Measurements from ENCODE around the gene MUC5AC.

Gene MUC5AC

DNA sequence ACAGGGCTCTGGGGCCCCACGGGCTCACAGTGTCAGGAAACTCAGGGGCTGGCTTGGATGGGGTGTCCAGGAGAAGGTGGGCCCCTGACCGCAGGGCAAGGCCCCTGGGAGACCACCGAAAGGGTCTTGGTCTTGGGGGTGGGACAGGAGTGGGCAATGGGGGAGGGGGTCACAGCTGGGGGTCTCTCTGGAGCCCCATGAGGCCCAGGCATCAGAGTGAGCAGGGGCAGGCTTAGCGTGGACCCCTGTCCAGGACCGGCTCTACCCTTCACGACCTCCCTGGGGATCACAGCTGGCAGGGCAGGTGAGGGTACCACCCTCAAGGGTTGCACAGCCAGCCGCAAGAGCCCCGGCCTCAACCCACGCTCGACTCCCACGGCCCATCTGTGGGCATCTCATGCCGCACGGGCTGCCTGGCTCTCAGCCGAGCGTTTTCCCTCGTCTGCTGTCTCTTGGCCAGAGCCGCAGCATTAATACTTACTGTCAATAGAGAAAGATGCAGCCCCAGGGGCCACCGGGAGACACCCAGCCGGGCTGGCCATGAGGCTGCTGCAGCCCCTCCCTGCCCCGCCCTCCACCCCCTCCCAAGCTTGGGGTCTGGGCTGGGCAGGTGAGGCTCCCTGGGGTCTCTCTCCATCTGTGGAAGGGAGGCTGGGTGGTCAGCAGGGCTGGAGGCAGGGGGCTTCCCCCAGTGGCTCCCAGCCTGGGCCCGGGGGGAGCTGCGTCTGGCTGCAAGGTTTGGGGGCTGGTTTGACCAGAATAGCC is 65.8 kb downstream of the MUC5AC start:
- no peak for DNase-seq

DNA sequence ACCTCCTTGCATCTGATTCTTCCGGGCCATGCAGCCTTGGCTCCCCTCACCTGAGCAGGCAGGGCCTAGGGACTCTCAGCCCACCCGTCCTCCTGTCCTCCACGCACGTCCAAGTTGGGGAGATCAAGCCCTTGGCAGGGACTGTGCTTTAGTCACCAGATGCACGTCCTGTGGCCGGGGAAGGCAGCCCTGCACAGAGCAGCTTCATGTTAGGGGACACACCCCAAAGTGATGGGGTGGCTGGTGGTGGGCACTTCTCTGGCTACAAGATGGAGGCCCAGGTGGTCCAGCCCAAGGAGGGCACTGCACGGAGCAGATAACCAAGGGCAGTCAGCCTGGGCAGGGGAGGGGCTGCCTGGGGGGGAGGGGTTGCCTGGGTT is 66.3 kb downstream of the MUC5AC start:
- no peak for DNase-seq

DNA sequence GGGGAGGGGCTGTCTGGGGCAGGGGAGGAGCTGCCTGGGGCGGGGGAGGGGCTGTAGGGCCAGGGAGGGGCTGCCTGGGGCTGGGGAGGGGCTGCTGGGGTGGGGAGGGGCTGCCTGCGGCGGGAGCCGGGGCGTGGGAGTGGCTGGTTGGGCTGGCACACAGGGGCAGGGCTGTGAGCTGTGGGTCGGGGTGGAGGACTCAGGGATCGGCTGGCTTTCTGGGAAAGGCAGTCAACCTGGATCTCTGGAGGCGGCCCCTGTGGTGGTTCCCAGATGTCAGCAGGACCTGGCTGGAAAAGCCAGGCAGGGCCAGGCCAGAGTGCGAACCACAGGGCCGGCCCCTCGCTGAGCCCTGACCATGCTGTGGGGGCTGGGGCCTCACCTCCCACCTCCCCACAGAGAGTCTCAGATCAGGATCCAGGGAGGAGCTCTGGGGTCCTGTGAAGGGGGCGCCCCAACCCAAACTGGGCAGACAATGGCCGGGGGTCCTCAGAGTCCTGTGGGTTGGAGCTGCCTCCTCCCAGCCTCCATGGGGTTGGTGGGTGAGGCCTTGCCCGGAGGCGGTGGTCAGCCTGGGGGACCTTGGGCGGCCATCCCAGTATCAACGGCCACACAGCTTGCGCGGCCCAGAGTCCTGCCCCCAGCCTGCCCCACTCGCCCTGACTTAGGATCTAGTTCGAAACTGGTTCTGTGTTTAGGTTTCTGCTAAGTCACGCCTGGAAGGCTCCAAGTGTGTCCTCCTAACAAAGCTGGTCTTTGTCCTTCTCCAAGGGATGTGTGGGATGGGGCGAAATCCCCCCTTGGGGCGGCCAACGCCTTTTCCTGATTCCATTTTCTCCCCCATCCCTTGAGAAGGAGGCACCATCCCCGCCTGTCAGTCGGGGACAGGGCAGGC is 67.0 kb downstream of the MUC5AC start:
- no peak for DNase-seq

DNA sequence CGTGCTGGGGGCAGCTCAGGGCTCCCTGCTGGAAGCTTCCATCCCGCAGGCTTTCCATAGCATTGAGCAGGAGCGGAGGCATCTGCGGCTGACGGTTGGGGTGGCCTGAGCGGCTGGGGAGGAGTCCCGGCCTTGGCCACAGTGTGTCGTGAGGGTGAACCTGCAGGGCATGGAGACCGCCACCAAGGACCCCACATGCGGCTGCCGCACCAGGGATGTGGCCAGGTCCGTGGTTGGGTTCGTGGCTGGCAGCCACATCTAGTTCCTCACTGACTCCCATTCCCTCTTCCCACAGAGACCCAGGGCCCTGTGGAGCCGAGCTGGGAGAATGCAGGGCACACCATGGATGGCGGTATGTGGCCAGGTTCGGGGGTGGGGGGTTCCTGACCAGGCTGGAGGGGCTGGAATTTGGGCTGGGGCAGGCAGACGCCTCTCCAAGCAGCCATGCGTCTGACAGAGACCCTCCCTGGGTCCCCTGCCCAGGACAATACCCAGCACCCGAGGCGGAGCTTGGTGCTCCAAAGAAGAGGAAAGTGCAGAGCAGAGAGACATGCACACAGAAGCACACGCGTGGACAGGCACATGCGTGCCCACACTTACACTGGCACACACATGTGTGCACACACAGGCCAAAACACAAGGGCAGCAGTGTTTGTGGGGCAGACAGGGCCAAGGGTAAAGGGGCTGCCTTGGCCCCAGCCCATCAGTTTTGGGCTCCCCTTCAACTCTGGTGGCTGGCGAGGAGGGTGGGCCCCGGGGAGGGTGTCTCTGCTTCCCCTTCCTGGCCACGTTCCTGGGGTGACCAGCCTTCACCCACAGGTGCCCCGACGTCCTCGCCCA is 67.9 kb downstream of the MUC5AC start:
- no peak for DNase-seq

DNA sequence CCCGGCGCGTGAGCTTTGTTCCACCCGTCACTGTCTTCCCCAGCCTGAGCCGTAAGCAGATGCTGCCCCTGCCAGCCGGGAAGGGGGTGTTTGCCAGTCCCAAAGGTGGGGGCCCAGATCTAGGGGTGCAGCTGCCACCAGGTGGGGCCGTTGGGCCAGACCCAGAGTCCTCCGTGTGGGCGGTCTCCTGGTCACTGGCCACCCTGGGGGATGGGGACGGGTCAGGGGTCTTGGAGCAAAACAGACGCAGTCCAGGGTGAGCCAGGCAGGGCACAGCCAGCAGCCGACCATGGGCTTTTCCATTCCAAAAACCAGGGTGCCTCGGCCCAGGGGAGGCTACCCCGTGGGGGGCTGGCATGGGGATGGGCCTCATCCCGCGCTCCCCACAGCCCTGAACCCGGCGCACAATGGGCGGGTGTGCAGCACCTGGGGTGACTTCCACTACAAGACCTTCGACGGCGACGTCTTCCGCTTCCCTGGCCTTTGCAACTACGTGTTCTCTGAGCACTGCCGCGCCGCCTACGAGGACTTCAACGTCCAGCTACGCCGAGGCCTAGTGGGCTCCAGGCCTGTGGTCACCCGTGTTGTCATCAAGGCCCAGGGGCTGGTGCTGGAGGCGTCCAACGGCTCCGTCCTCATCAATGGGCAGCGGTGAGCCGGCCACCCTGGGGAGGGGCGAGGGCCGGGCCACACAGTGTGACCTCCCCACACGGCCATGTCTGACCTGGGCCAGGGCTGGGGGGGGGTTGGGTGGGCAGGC is 68.7 kb downstream of the MUC5AC start:
- DNase-seq: no peak

DNA sequence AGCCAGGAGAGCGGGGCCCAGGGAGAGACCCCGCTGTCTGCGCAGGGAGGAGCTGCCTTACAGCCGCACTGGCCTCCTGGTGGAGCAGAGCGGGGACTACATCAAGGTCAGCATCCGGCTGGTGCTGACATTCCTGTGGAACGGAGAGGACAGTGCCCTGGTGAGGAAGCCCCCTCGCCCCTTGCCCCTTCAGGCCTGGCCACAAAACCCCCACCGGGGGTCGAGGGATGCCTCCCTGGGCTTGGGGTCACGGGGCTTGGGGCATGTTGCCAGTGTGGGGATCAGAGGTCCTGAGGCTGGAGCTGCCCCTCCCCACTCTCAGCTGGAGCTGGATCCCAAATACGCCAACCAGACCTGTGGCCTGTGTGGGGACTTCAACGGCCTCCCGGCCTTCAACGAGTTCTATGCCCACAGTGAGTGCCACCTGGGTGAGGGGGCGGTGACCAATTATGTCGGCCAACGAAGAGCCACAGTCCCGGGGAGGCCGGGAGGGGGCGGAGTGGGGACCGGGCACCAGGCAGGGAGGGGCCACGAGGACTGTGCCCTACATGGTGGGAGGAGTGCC is 69.3 kb downstream of the MUC5AC start:
- no peak for DNase-seq

DNA sequence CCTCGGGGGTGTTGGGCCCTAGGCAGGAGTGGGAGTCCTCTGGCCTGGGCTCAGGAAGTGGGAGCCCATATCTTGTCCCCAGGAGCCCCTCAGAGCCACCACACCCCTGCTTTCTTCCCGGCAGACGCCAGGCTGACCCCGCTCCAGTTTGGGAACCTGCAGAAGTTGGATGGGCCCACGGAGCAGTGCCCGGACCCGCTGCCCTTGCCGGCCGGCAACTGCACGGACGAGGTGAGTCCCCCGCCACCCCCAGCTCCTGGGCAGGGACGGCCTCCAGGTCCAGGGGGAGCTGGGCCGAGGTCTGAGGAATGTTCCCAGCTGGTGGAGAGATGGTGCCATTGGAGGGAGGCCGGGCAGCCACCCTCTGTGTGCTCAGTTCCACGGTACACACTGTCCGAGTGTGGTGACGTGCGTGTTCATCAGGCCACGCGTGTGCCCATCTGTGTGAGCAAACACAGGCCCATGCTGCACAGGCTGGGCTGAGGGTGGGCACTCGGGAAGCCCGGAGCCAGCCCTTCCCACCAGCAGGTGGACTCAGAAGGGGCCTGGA is 69.9 kb downstream of the MUC5AC start:
- no peak for DNase-seq

DNA sequence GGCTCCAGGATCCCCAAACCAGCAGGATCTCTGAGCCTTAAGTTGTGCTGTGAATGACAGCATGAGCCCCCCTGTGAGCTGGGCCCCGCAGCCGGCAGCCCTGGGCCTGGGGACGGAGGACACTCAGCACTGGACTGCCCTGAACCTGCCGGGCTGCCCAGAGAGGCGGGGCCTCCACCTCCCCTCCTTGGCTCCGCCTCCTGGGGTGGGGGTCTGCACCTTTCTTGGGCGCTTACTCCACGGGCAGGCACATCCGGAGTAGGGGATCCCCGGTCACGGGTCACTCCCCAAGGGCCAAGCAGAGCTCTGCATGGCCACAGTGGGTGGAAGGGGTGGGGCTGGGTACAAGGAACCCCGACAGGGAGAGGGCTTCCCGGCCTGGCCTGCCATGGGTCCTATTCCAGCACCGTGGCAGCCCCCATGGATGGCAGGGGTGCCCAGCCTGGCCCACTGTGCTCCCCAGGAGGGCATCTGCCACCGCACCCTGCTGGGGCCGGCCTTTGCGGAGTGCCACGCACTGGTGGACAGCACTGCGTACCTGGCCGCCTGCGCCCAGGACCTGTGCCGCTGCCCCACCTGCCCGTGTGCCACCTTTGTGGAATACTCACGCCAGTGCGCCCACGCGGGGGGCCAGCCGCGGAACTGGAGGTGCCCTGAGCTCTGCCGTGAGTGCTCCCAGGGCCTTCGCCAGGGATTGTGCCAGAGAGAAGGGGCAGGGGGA is 70.5 kb downstream of the MUC5AC start:
- DNase-seq: no peak

DNA sequence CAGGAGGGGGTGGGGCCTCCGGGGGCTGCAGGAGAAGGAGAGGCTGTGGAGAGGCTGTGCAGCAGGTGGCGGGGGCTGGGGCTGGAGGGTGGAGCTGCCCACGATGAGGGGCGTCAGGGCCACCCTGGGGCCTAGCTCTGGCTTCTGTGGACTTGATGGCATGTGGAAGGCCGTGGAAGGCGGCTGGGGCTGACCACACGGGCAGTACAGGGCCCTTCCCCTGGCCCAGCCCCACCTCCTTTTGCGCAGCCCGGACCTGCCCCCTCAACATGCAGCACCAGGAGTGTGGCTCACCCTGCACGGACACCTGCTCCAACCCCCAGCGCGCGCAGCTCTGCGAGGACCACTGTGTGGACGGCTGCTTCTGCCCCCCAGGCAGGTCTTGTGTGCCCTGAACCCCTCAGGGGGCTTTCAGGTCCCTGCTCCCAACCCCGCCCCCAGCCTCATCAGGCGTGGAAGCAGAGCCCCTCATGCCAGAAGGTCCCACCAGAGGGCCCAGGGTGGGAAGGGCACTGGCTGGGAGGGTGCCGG is 71.2 kb downstream of the MUC5AC start:
- DNase-seq: no peak

DNA sequence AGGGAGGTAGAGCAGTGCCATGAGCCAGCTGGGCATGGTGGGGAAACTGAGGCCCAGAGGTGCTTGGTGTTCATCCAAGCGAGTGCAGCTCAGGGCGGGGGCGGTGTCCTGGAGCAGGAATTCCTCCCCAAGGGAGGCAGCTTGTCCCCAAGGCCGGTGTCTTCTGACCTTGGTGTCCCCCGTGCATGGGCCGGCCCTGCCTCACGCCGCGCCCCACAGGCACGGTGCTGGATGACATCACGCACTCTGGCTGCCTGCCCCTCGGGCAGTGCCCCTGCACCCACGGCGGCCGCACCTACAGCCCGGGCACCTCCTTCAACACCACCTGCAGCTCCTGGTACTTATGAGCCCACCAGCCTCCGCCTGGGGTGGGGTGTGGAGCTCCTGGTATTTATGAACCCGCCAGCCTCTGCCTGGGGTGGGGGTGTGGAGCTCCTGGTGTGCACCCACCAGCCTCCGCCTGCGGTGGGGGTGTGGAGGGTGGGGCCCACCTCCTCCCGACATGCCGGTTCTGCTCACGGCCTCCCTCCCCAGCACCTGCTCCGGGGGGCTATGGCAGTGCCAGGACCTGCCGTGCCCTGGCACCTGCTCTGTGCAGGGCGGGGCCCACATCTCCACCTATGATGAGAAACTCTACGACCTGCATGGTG is 71.8 kb downstream of the MUC5AC start:
- no peak for DNase-seq

DNA sequence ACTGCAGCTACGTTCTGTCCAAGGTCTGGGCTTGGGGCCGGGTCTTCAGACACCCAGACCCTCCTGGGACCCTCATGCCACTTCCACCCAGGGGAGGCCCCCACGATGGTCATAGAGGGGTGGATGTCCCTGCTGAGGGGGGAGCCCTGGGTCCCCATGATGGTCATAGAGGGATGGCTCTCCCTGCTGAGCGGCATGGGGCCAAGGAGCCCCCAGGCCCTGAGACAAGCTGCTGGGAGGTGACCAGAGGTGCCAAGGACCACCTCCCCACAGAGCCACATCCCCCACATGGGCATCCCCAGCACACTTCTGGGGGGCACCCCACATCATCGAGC is 72.3 kb downstream of the MUC5AC start:
- no peak for DNase-seq

DNA sequence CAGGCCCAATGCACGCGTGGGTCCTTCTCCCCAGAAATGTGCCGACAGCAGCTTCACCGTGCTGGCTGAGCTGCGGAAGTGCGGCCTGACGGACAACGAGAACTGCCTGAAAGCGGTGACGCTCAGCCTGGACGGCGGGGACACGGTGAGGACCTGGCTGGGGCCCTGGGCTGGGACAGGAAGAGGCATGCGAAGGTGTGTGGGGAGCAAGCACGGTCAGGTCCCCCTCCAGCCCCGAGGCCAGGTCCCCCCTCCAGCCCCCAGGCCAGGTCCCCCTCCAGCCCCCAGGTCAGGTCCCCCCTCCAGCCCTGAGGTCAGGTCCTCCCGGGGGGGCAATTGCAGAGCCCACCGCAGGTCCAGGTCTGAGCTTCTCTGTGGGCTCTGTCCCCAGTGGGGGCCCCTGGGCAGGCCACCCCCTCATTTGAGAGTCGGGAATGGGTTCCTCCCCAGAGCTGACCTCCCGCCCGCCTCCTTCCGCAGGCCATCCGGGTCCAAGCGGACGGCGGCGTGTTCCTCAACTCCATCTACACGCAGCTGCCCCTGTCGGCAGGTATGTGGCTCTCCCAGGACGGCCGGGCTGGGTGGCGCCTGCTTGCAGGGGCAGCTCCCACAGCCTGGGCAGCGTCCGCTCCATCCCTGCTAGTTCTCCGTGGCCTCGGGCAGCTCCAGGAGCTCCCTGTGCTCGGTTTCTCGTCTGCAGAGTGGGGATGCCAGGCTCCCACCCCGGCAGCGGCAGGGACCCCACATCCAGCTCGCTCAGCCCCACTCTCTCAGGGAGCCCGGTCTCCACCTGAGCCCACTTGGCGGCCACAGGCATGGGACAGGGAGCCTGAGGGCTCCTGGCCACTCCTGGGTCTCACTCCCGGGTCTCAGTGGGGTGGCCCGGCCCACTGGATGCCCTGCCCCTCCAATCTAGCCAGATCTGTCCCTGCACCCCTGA is 73.0 kb downstream of the MUC5AC start:
- DNase-seq: no peak

DNA sequence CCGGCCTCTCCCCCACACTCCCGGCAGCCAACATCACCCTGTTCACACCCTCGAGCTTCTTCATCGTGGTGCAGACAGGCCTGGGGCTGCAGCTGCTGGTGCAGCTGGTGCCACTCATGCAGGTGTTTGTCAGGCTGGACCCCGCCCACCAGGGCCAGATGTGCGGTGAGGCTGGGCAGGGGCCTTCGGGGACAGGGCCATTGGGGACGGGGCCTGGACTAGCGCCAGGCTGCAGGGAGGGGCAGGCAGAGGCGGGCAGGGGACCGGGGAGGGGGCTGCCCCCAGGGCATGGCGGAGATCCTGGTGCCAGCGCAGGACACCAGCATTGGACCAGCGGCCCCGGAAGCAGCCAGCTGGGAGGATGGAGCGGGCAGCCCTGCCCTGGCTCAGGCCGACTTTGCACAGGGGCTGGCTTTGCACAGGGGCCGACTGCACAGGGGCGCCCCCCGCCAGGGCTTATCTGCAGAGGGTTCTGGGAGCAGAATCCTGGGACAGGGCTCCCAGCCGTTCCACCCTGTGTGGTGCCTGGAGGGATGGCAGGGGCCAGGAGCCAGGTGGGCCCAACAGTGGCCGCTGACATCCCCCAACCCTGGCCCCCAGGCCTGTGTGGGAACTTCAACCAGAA is 73.8 kb downstream of the MUC5AC start:
- no peak for DNase-seq

DNA sequence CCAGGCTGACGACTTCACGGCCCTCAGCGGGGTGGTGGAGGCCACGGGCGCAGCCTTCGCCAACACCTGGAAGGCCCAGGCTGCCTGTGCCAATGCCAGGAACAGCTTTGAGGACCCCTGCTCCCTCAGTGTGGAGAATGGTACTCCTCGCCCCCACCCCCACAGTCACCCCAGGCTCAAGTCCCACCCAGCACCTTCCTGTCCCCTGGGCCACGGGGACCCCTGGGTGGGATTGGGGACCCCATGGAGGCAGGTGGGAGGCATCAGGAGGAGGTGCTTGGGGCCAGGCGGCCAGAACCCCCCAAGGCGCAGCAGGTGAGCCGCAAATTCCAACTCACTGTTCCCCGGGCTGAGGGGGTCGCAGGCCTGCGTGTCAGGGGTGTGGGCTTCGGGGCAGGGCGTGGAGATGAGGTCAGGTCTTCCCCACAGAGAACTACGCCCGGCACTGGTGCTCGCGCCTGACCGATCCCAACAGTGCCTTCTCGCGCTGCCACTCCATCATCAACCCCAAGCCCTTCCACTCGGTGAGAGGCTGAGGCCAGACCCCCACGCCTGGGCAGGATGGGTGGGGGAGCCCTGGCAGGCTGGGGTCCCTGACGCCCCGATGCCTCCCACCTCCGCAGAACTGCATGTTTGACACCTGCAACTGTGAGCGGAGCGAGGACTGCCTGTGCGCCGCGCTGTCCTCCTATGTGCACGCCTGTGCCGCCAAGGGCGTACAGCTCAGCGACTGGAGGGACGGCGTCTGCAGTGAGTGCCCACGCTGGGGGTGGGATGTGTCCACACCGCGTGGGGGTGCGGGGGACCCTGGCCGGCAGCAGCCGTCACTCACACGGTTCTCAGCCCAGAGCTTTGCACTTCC is 74.5 kb downstream of the MUC5AC start:
- DNase-seq: no peak

DNA sequence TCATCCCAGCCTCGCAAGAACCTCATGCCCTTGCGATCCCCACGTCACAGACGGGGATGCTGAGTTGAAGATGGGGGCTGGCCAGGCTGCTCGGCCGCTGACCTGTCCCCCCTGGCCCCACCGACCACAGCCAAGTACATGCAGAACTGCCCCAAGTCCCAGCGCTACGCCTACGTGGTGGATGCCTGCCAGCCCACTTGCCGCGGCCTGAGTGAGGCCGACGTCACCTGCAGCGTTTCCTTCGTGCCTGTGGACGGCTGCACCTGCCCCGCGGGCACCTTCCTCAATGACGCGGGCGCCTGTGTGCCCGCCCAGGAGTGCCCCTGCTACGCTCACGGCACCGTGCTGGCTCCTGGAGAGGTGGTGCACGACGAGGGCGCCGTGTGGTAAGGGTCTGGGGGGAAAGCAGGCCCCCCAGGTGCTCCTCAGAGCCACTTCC is 75.1 kb downstream of the MUC5AC start:
- no peak for DNase-seq

DNA sequence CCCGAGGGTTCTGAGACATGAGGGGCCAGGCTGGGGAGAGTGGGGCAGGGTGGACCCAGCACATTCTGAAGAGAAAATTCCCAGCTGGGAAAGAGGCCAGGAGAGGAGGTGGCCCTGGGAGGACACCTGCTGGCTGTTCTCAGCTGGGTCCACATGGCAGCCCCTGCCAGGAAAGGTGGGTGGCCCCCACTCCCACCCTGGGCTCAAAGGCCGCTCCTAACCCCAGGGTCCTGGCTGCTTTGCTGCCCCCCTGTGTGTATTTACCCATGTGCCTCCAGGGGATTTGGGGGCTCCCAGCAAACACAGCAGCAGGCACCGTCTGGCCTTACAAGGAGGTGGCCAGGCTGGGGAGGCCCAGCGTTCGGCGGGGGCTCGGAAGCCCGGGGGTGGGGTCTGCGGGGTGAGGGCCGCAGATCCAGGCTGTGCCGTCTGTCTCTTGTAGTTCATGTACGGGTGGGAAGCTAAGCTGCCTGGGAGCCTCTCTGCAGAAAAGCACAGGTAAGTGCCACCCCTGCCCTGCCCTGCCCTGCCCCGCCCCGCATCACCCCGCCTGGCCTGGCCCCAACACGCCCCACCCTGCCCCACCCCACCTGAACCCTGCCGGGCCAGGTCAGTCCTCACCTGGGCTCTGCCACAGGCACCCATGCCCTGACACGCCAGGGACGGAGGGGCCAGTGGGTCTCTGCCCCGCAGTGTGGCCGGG is 75.7 kb downstream of the MUC5AC start:
- DNase-seq: no peak
